HepG2 (cell line): Measurements from ENCODE around the gene CIB1. TPM values are rescaled to one million over a fixed set of nuclear protein-coding genes. Genes with fewer than 3 reads are reported as not detected.

ENCODE experiments used
- ASH2L ChIP-seq: fragments of 300-600, 200-600 bp; sonication (generic); IDR thresholded peaks from 2 replicates; pipeline ENCODE4 v1.7.0; 2017; ENCODE audit warnings: low read depth, mild to moderate bottlenecking, moderate library complexity, mixed read lengths, low read length; ENCODE audit not compliant: insufficient read length
- RAD21 ChIP-seq: fragments of 450-650 bp; formaldehyde crosslinking; IDR thresholded peaks from 2 replicates; pipeline ENCODE4 v1.5.0; 2020; ENCODE audit warnings: mild to moderate bottlenecking
- XRCC5 ChIP-seq: fragments of 200-400 bp; formaldehyde crosslinking; optimal IDR thresholded peaks from 2 replicates; pipeline ENCODE3; 2017; ENCODE audit warnings: mild to moderate bottlenecking, low read length
- ZNF143 ChIP-seq: sonication (generic); formaldehyde crosslinking; IDR thresholded peaks from 2 replicates; pipeline ENCODE4 v1.4.0; 2020; ENCODE audit warnings: missing genetic modification reagents
- ZNF777 ChIP-seq: sonication (generic); formaldehyde crosslinking; IDR thresholded peaks from 2 replicates; pipeline ENCODE4 v1.4.0; 2020; ENCODE audit warnings: missing genetic modification reagents
- polyA plus RNA-seq, 8 experiments: library from polyadenylated mRNA; depleted of rRNA in 3 of 8; stranded (reverse) in 7 of 8; unstranded in 1 of 8; fragments of >200 nt; fragmentation: Illumina TruSeq in 4 of 8; extraction: Trizol in 4 of 8; gene quantifications; 2 replicates each; pipeline versions ENCODE4 v1.2.1 to v1.2.3, GENCODE V29; 2011 to 2016; ENCODE audit warnings: low read depth in 4 of 8, missing spikeins in 1 of 8, mixed read lengths in 1 of 8; ENCODE audit not compliant: insufficient read depth in 1 of 8
- total RNA-seq, 5 experiments: library from RNA; depleted of rRNA; stranded (reverse); fragments of >200 nt; fragmentation: Illumina TruSeq; extraction: Trizol; gene quantifications; 2 replicates each; pipeline ENCODE4 v1.2.3, GENCODE V29; 2016; ENCODE audit warnings: low read depth in 1 of 5
- TF ChIP-seq, protein P1 (sequence below): sonication (generic); formaldehyde crosslinking; IDR thresholded peaks from 2 replicates; pipeline ENCODE4 v1.5.0; 2020; ENCODE audit warnings: mild to moderate bottlenecking, missing genetic modification reagents, moderate library complexity
- TF ChIP-seq, protein P2 (sequence below): sonication (generic); formaldehyde crosslinking; IDR thresholded peaks from 2 replicates; pipeline ENCODE4 v1.4.0; 2020; ENCODE audit warnings: low read depth, missing genetic modification reagents
- TF ChIP-seq, protein P3 (sequence below): sonication (generic); formaldehyde crosslinking; IDR thresholded peaks from 2 replicates; pipeline ENCODE4 v1.4.0; 2020; ENCODE audit warnings: mild to moderate bottlenecking, missing genetic modification reagents
- TF ChIP-seq, protein P4 (sequence below): sonication (generic); formaldehyde crosslinking; IDR thresholded peaks from 2 replicates; pipeline ENCODE4; 2020; ENCODE audit warnings: missing genetic modification reagents, mild to moderate bottlenecking, borderline replicate concordance
- TF ChIP-seq, protein P5 (sequence below): sonication (generic); formaldehyde crosslinking; IDR thresholded peaks from 2 replicates; pipeline ENCODE4 v1.8.0; 2022; ENCODE audit warnings: missing genetic modification reagents, mild to moderate bottlenecking, moderate library complexity, borderline replicate concordance

The CIB1 gene
- total and polyA plus RNA-seq, 2 of the 13 experiments (the other 11 are each of a cell fraction or from before 2014, with no cell fraction given), result 38.7 to 72.7 TPM

DNA sequence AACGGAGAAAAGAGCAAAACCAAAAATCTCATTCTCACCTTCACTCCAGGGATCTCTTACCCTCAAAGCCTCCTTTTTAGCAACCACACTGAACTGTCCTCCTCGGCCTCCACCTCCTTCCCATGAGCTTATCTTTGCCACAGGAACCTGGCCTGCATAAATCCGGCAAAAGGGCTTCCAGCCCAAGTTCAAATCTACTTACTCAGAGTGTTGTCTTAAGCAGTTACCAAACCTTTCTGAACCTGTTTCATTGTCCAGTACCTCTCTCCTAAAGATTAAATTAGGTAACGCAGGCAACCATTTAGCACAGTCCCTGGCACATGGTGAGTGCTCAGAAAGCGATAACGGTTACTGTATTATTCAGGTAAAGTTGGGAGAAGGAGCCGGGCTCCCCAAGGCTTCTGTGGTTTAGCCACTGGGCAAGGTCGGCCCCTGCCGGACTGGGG lies 777 bp downstream of the CIB1 start (continued):
- TF ChIP-seq, protein P1, sequence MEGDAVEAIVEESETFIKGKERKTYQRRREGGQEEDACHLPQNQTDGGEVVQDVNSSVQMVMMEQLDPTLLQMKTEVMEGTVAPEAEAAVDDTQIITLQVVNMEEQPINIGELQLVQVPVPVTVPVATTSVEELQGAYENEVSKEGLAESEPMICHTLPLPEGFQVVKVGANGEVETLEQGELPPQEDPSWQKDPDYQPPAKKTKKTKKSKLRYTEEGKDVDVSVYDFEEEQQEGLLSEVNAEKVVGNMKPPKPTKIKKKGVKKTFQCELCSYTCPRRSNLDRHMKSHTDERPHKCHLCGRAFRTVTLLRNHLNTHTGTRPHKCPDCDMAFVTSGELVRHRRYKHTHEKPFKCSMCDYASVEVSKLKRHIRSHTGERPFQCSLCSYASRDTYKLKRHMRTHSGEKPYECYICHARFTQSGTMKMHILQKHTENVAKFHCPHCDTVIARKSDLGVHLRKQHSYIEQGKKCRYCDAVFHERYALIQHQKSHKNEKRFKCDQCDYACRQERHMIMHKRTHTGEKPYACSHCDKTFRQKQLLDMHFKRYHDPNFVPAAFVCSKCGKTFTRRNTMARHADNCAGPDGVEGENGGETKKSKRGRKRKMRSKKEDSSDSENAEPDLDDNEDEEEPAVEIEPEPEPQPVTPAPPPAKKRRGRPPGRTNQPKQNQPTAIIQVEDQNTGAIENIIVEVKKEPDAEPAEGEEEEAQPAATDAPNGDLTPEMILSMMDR (CRISPR knock-in tag), result peak; percentile 86
- 0 out of 2 replicates have a peak, but pooled peaks have one; percentile 4 for TF ChIP-seq ZNF143
- peak; percentile 85 for TF ChIP-seq RAD21 (CRISPR knock-in tag)
- no peak for TF ChIP-seq ZNF777 (CRISPR knock-in tag)
- TF ChIP-seq, protein P2, sequence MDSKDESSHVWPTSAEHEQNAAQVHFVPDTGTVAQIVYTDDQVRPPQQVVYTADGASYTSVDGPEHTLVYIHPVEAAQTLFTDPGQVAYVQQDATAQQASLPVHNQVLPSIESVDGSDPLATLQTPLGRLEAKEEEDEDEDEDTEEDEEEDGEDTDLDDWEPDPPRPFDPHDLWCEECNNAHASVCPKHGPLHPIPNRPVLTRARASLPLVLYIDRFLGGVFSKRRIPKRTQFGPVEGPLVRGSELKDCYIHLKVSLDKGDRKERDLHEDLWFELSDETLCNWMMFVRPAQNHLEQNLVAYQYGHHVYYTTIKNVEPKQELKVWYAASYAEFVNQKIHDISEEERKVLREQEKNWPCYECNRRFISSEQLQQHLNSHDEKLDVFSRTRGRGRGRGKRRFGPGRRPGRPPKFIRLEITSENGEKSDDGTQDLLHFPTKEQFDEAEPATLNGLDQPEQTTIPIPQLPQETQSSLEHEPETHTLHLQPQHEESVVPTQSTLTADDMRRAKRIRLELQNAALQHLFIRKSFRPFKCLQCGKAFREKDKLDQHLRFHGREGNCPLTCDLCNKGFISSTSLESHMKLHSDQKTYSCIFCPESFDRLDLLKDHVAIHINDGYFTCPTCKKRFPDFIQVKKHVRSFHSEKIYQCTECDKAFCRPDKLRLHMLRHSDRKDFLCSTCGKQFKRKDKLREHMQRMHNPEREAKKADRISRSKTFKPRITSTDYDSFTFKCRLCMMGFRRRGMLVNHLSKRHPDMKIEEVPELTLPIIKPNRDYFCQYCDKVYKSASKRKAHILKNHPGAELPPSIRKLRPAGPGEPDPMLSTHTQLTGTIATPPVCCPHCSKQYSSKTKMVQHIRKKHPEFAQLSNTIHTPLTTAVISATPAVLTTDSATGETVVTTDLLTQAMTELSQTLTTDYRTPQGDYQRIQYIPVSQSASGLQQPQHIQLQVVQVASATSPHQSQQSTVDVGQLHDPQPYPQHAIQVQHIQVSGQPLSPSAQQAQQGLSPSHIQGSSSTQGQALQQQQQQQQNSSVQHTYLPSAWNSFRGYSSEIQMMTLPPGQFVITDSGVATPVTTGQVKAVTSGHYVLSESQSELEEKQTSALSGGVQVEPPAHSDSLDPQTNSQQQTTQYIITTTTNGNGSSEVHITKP, result 0 out of 2 replicates have a peak, but pooled peaks have one; percentile 18
- peak; percentile 70 for TF ChIP-seq XRCC5
- TF ChIP-seq, protein P3, sequence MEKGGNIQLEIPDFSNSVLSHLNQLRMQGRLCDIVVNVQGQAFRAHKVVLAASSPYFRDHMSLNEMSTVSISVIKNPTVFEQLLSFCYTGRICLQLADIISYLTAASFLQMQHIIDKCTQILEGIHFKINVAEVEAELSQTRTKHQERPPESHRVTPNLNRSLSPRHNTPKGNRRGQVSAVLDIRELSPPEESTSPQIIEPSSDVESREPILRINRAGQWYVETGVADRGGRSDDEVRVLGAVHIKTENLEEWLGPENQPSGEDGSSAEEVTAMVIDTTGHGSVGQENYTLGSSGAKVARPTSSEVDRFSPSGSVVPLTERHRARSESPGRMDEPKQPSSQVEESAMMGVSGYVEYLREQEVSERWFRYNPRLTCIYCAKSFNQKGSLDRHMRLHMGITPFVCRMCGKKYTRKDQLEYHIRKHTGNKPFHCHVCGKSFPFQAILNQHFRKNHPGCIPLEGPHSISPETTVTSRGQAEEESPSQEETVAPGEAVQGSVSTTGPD (CRISPR knock-in tag), result peak; percentile 16; the same call in 1 of the 2 replicates
- TF ChIP-seq ASH2L, result peak; percentile 13
- TF ChIP-seq, protein P4, sequence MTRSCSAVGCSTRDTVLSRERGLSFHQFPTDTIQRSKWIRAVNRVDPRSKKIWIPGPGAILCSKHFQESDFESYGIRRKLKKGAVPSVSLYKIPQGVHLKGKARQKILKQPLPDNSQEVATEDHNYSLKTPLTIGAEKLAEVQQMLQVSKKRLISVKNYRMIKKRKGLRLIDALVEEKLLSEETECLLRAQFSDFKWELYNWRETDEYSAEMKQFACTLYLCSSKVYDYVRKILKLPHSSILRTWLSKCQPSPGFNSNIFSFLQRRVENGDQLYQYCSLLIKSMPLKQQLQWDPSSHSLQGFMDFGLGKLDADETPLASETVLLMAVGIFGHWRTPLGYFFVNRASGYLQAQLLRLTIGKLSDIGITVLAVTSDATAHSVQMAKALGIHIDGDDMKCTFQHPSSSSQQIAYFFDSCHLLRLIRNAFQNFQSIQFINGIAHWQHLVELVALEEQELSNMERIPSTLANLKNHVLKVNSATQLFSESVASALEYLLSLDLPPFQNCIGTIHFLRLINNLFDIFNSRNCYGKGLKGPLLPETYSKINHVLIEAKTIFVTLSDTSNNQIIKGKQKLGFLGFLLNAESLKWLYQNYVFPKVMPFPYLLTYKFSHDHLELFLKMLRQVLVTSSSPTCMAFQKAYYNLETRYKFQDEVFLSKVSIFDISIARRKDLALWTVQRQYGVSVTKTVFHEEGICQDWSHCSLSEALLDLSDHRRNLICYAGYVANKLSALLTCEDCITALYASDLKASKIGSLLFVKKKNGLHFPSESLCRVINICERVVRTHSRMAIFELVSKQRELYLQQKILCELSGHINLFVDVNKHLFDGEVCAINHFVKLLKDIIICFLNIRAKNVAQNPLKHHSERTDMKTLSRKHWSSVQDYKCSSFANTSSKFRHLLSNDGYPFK (CRISPR knock-in tag), result no peak
- TF ChIP-seq, protein P5, sequence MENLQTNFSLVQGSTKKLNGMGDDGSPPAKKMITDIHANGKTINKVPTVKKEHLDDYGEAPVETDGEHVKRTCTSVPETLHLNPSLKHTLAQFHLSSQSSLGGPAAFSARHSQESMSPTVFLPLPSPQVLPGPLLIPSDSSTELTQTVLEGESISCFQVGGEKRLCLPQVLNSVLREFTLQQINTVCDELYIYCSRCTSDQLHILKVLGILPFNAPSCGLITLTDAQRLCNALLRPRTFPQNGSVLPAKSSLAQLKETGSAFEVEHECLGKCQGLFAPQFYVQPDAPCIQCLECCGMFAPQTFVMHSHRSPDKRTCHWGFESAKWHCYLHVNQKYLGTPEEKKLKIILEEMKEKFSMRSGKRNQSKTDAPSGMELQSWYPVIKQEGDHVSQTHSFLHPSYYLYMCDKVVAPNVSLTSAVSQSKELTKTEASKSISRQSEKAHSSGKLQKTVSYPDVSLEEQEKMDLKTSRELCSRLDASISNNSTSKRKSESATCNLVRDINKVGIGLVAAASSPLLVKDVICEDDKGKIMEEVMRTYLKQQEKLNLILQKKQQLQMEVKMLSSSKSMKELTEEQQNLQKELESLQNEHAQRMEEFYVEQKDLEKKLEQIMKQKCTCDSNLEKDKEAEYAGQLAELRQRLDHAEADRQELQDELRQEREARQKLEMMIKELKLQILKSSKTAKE (CRISPR knock-in tag), result no peak
- TF ChIP-seq, all 625 proteins: peak for 13
